Measurements from ENCODE around the gene GSG1L. TPM values are rescaled to one million over a fixed set of nuclear protein-coding genes. Genes with fewer than 3 reads are reported as not detected.

GSG1L gene
- total RNA-seq, 1 experiment from 2014 or later = not detected

GRCh38 chr16:27899736-27900135 is 163.8 kb downstream of the GSG1L start:
- Histone ChIP-seq H3K4me2 (ENCODE audit: low read depth, low read length, poor library complexity, severe bottlenecking) (no peak overlapping the region), H3K4me1 (ENCODE audit: low read length) (no peaks in the 10 kb centered on the region), H3K27me3 (ENCODE audit: low read length) (no peaks in the 10 kb centered on the region), H3K4me3 (ENCODE audit: low read length) (no peak overlapping the region), H4K20me1 (ENCODE audit: insufficient read depth, low read depth, low read length) (no peaks in the 10 kb centered on the region), H2AFZ (ENCODE audit: low read length) (no peak overlapping the region), H3K9me3 (ENCODE audit: low read length) (no peaks in the 10 kb centered on the region), H3K27ac (ENCODE audit: low read length) (no peak overlapping the region), H3K9me2 (replicated peaks; ENCODE audit: insufficient read depth, low read length) (no peaks in the 10 kb centered on the region), H3K79me2 (ENCODE audit: low read length) (no peaks in the 10 kb centered on the region), H3K9ac (ENCODE audit: low read length) (no peak overlapping the region), H3K36me3 (ENCODE audit: insufficient read depth, low read length) (no peaks in the 10 kb centered on the region)
- no peak for DNase-seq

DNA sequence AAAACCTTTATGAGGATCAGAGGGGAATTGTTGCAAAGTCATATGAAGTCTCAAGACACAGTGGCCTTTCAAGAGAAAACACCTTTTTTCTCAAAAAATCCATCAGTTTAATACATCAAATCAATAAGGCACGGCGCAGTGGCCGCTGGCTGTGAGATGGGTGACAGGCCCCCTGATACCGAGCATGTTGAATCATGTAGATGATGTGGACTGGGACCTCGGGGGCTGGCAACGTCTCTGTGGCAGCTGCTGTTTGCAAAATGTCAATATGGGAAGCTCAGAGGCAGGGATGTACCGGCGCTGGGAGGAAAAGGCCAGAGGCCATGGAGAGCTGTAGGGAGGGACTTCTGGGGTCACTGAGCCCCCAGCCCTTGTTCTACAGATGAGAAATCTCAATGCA is 169.1 kb downstream of the GSG1L start:
- H3K4me1 ChIP-seq (ENCODE audit: low read length) = no peaks in the 10 kb centered on the region
- H3K27ac ChIP-seq (ENCODE audit: low read length) = no peak overlapping the region
- no peaks in the 10 kb centered on the region for H3K9me2 ChIP-seq (replicated peaks; ENCODE audit: insufficient read depth, low read length)
- no peaks in the 10 kb centered on the region for H3K27me3 ChIP-seq (ENCODE audit: low read length)
- no peak overlapping the region for H3K9ac ChIP-seq (ENCODE audit: low read length)
- H3K4me2 ChIP-seq (ENCODE audit: low read depth, low read length, poor library complexity, severe bottlenecking) = no peak overlapping the region
- H2AFZ ChIP-seq (ENCODE audit: low read length) = no peak overlapping the region
- H4K20me1 ChIP-seq (ENCODE audit: insufficient read depth, low read depth, low read length) = no peaks in the 10 kb centered on the region
- no peak overlapping the region for H3K4me3 ChIP-seq (ENCODE audit: low read length)
- no peaks in the 10 kb centered on the region for H3K9me3 ChIP-seq (ENCODE audit: low read length)
- H3K36me3 ChIP-seq (ENCODE audit: insufficient read depth, low read length) = no peaks in the 10 kb centered on the region
- no peaks in the 10 kb centered on the region for H3K79me2 ChIP-seq (ENCODE audit: low read length)
- DNase-seq = no peak

GRCh38 chr16:27892879-27893278 is 170.6 kb downstream of the GSG1L start:
- Histone ChIP-seq H3K9ac (ENCODE audit: low read length) (no peak overlapping the region), H3K9me2 (replicated peaks; ENCODE audit: insufficient read depth, low read length) (no peaks in the 10 kb centered on the region), H3K27ac (ENCODE audit: low read length) (no peak overlapping the region), H3K4me1 (ENCODE audit: low read length) (no peaks in the 10 kb centered on the region), H3K27me3 (ENCODE audit: low read length) (no peaks in the 10 kb centered on the region), H4K20me1 (ENCODE audit: insufficient read depth, low read depth, low read length) (no peaks in the 10 kb centered on the region), H3K36me3 (ENCODE audit: insufficient read depth, low read length) (no peaks in the 10 kb centered on the region), H3K4me3 (ENCODE audit: low read length) (no peak overlapping the region), H3K9me3 (ENCODE audit: low read length) (no peaks in the 10 kb centered on the region), H3K4me2 (ENCODE audit: low read depth, low read length, poor library complexity, severe bottlenecking) (no peak overlapping the region), H2AFZ (ENCODE audit: low read length) (no peak overlapping the region), H3K79me2 (ENCODE audit: low read length) (no peaks in the 10 kb centered on the region)
- DNase-seq = no peak

DNA sequence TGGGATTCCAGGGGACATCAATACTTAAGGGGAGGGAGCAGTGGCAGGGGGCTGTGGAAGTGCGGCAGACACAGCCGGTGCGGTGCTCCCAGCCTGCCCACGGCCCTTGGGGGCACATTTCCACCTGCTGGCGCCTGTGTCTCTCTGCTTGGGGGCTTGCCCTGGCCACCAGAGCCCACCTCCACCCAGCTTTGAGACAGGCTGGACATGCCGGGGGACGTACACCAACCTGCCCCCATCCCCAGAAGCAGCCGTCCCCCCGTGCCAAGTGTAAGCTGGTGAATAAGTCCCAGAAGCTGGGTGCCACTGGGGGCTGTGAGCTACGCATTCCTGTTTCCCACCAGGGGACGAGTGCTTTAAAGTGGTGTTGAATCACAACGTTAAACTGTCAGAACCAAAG is 172.6 kb downstream of the GSG1L start:
- DNase-seq = no peak
- no peak overlapping the region for H3K4me3 ChIP-seq (ENCODE audit: low read length)
- no peaks in the 10 kb centered on the region for H3K4me1 ChIP-seq (ENCODE audit: low read length)
- no peak overlapping the region for H3K4me2 ChIP-seq (ENCODE audit: low read depth, low read length, poor library complexity, severe bottlenecking)
- no peak overlapping the region for H3K27ac ChIP-seq (ENCODE audit: low read length)
- H3K9me3 ChIP-seq (ENCODE audit: low read length) = no peaks in the 10 kb centered on the region
- no peaks in the 10 kb centered on the region for H3K27me3 ChIP-seq (ENCODE audit: low read length)
- no peaks in the 10 kb centered on the region for H3K79me2 ChIP-seq (ENCODE audit: low read length)
- no peaks in the 10 kb centered on the region for H3K36me3 ChIP-seq (ENCODE audit: insufficient read depth, low read length)
- no peak overlapping the region for H3K9ac ChIP-seq (ENCODE audit: low read length)
- no peaks in the 10 kb centered on the region for H3K9me2 ChIP-seq (replicated peaks; ENCODE audit: insufficient read depth, low read length)
- H2AFZ ChIP-seq (ENCODE audit: low read length) = no peak overlapping the region
- H4K20me1 ChIP-seq (ENCODE audit: insufficient read depth, low read depth, low read length) = no peaks in the 10 kb centered on the region

- Histone ChIP-seq H4K20me1 (ENCODE audit: insufficient read depth, low read depth, low read length) (no peaks in the 10 kb centered on the region), H3K4me2 (ENCODE audit: low read depth, low read length, poor library complexity, severe bottlenecking) (no peak overlapping the region), H3K4me1 (ENCODE audit: low read length) (no peaks in the 10 kb centered on the region), H3K9me2 (replicated peaks; ENCODE audit: insufficient read depth, low read length) (no peaks in the 10 kb centered on the region), H3K27ac (ENCODE audit: low read length) (no peak overlapping the region), H3K36me3 (ENCODE audit: insufficient read depth, low read length) (no peaks in the 10 kb centered on the region), H2AFZ (ENCODE audit: low read length) (no peak overlapping the region), H3K79me2 (ENCODE audit: low read length) (no peaks in the 10 kb centered on the region), H3K4me3 (ENCODE audit: low read length) (no peak overlapping the region), H3K9ac (ENCODE audit: low read length) (no peak overlapping the region), H3K27me3 (ENCODE audit: low read length) (no peaks in the 10 kb centered on the region), H3K9me3 (ENCODE audit: low read length) (no peaks in the 10 kb centered on the region)
- DNase-seq = no peak
Measured at GRCh38 chr16:27890006-27890405, 173.5 kb downstream of the GSG1L start.

DNA sequence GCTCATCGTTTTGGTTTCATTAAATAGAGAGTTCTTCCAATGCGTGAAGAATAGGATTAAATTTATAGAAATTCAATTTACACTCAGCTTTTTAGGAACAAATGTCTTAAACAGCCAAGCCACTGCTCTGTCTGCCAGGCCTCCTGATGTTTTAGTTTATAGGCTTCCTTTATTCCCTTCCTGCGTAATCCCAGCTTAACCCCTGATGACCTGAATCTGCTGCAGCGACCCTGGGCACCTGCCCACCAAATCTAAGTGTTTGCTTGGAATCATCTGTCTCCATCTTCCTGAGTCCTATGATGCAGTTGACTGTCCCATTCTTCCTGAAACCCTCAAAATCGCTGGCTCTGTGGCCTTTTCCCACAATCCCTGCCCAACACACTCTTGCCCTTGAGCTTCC is 179.9 kb downstream of the GSG1L start:
- Histone ChIP-seq H4K20me1 (ENCODE audit: insufficient read depth, low read depth, low read length) (no peaks in the 10 kb centered on the region), H2AFZ (ENCODE audit: low read length) (no peak overlapping the region), H3K9me3 (ENCODE audit: low read length) (no peaks in the 10 kb centered on the region), H3K4me2 (ENCODE audit: low read depth, low read length, poor library complexity, severe bottlenecking) (no peak overlapping the region), H3K79me2 (ENCODE audit: low read length) (no peaks in the 10 kb centered on the region), H3K27ac (ENCODE audit: low read length) (no peak overlapping the region), H3K36me3 (ENCODE audit: insufficient read depth, low read length) (no peaks in the 10 kb centered on the region), H3K4me3 (ENCODE audit: low read length) (no peak overlapping the region), H3K4me1 (ENCODE audit: low read length) (no peaks in the 10 kb centered on the region), H3K9me2 (replicated peaks; ENCODE audit: insufficient read depth, low read length) (no peaks in the 10 kb centered on the region), H3K9ac (ENCODE audit: low read length) (no peak overlapping the region), H3K27me3 (ENCODE audit: low read length) (no peaks in the 10 kb centered on the region)
- DNase-seq = no peak

DNA sequence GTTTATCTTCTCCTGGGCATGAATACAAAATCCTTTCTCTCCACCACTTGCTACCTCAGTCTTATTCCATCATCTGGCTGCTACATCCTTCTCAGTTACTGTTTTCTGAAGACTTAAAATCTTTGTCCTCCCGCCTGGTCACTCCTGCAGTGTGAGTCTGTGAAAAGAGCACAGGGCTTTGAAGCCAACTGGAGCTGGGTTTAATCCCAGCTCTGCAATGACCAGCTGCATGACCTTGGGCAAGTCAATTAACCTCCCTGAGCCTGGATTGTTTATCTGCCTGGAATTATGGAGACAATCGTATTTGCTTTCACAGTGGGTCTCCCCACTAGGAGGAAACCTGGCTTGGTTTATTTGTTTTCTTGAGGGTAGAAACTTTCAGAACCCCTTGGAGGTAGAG is 183.2 kb downstream of the GSG1L start:
- Histone ChIP-seq H3K9me3 (ENCODE audit: low read length) (no peaks in the 10 kb centered on the region), H3K9ac (ENCODE audit: low read length) (no peak overlapping the region), H3K36me3 (ENCODE audit: insufficient read depth, low read length) (no peaks in the 10 kb centered on the region), H3K27me3 (ENCODE audit: low read length) (0 out of 2 replicates have a peak, but pooled peaks cover 2% of the 10 kb centered on the region), H3K9me2 (replicated peaks; ENCODE audit: insufficient read depth, low read length) (no peaks in the 10 kb centered on the region), H2AFZ (ENCODE audit: low read length) (no peak overlapping the region), H3K79me2 (ENCODE audit: low read length) (no peaks in the 10 kb centered on the region), H3K4me2 (ENCODE audit: low read depth, low read length, poor library complexity, severe bottlenecking) (no peak overlapping the region), H3K27ac (ENCODE audit: low read length) (no peak overlapping the region), H3K4me1 (ENCODE audit: low read length) (no peaks in the 10 kb centered on the region), H3K4me3 (ENCODE audit: low read length) (no peak overlapping the region), H4K20me1 (ENCODE audit: insufficient read depth, low read depth, low read length) (no peaks in the 10 kb centered on the region)
- DNase-seq = no peak

GRCh38 chr16:27879601-27880247 is 183.8 kb downstream of the GSG1L start:
- H3K9ac ChIP-seq (ENCODE audit: low read length) = no peak overlapping the region
- DNase-seq = no peak

More at GRCh38 chr16:27879601-27880247, 183.8 kb downstream of the GSG1L start:
- H3K27ac ChIP-seq (ENCODE audit: low read length) = no peak overlapping the region
- H2AFZ ChIP-seq (ENCODE audit: low read length) = no peak overlapping the region
- no peaks in the 10 kb centered on the region for H3K4me1 ChIP-seq (ENCODE audit: low read length)
- H3K4me2 ChIP-seq (ENCODE audit: low read depth, low read length, poor library complexity, severe bottlenecking) = no peak overlapping the region
- H3K4me3 ChIP-seq (ENCODE audit: low read length) = no peak overlapping the region
- no peaks in the 10 kb centered on the region for H3K36me3 ChIP-seq (ENCODE audit: insufficient read depth, low read length)
- no peaks in the 10 kb centered on the region for H3K9me2 ChIP-seq (replicated peaks; ENCODE audit: insufficient read depth, low read length)
- H3K9me3 ChIP-seq (ENCODE audit: low read length) = no peaks in the 10 kb centered on the region
- no peaks in the 10 kb centered on the region for H4K20me1 ChIP-seq (ENCODE audit: insufficient read depth, low read depth, low read length)
- H3K79me2 ChIP-seq (ENCODE audit: low read length) = no peaks in the 10 kb centered on the region
- 0 out of 2 replicates have a peak, but pooled peaks cover 2% of the 10 kb centered on the region for H3K27me3 ChIP-seq (ENCODE audit: low read length)
